Measurements from ENCODE around the gene AKAP11. TPM values are rescaled to one million over a fixed set of nuclear protein-coding genes. Genes with fewer than 3 reads are reported as not detected.

AKAP11 gene
- total and polyA plus RNA-seq, 2 of the 8 experiments (the other 6 are each of a cell fraction or from before 2014, with no cell fraction given): 4.5 to 21.9 TPM

GRCh38 chr13:42312817-42313431 is 41.0 kb downstream of the AKAP11 start:
- no peaks in the 10 kb centered on the region for H4K20me1 ChIP-seq (replicated peaks in 1 of 2; ENCODE audit: control insufficient read depth in 1 of 2, insufficient read depth in 2 of 2, low read length in 2 of 2)
- peaks cover 0 to 20% (median 5%) of the 10 kb centered on the region in 4 experiments; a peak in 5 of 8 replicates for H3K36me3 ChIP-seq (ENCODE audit: control insufficient read depth in 2 of 4, insufficient read depth in 4 of 4, low read length in 3 of 4)
- no peak overlapping the region for H3K56ac ChIP-seq (replicated peaks; ENCODE audit: insufficient read length, low read depth, low read length)
- no peak overlapping the region for H3K4me3 ChIP-seq (ENCODE audit: extremely low read depth in 1 of 4, insufficient read depth in 2 of 4, low read depth in 3 of 4, low read length in 4 of 4)
- no peak overlapping the region for H4K8ac ChIP-seq (ENCODE audit: extremely low read depth, insufficient read depth, low read length)
- H3K18ac ChIP-seq (ENCODE audit: extremely low read depth, low read length): no peak overlapping the region
- H4K5ac ChIP-seq (ENCODE audit: insufficient read length, low read depth, low read length): no peak overlapping the region
- H3K4me1 ChIP-seq (replicated peaks in 1 of 4; ENCODE audit: control insufficient read depth in 3 of 4, insufficient read depth in 4 of 4, low read length in 3 of 4): no peaks in the 10 kb centered on the region
- no peak overlapping the region for H3K23ac ChIP-seq (ENCODE audit: insufficient read length)
- H2BK12ac ChIP-seq (ENCODE audit: low read depth, low read length): no peak overlapping the region
- H2BK20ac ChIP-seq (ENCODE audit: low read length): no peak overlapping the region
- 83% methylated on average over 2 of the region's 2 CpGs; no CpG with 5 or more reads in 1 of the 2 experiments for WGBS, 2 experiments (ENCODE audit: extremely low coverage in 1 of 2, insufficient coverage in 1 of 2, insufficient read length in 1 of 2, insufficient replicate concordance in 2 of 2, low coverage in 1 of 2, low lambda C conversion rate in 2 of 2, missing lambda C conversion rate in 1 of 2)
- H3K79me1 ChIP-seq (ENCODE audit: low read depth, low read length): no peaks in the 10 kb centered on the region
- FAIRE-seq (no peak), DNase-seq (ENCODE audit: low read depth in 1 of 2, low spot score in 2 of 2) (no peak)
- H2BK5ac ChIP-seq (ENCODE audit: low read depth, low read length): no peak overlapping the region
- H2BK15ac ChIP-seq (ENCODE audit: low read length): no peak overlapping the region
- no peaks in the 10 kb centered on the region for H3K79me2 ChIP-seq (ENCODE audit: control insufficient read depth in 1 of 2, insufficient read depth in 2 of 2, low read length in 2 of 2)
- no peak overlapping the region for H3K27ac ChIP-seq (ENCODE audit: low read depth, low read length)
- H3K14ac ChIP-seq (ENCODE audit: insufficient read length): no peak overlapping the region
- H2BK120ac ChIP-seq (replicated peaks; ENCODE audit: low read depth, low read length): no peak overlapping the region
- H2AFZ ChIP-seq (ENCODE audit: low read length): no peak overlapping the region
- no peak overlapping the region for H4K91ac ChIP-seq (replicated peaks; ENCODE audit: insufficient read length, low read length)
- ChIA-PET POLR2A (ENCODE audit: partially characterized antibody) (no interaction called here), CTCF (ENCODE audit: partially characterized antibody) (no interaction called here)
- no peak overlapping the region for H3K4ac ChIP-seq (replicated peaks; ENCODE audit: insufficient read length, low read depth, low read length)
- TF ChIP-seq CBX8 (IDR thresholded peaks at IDR 0.05; ENCODE audit: borderline replicate concordance, low read depth, low read length) (no peak), JUND (IDR thresholded peaks at IDR 0.05; ENCODE audit: low read length) (no peak), ATF2 (IDR thresholded peaks at IDR 0.05; ENCODE audit: low read length) (no peak), CTBP2 (IDR thresholded peaks at IDR 0.05; ENCODE audit: borderline replicate concordance, insufficient read depth, insufficient read length, low read length) (no peak), FOSL1 (IDR thresholded peaks at IDR 0.05; ENCODE audit: insufficient read depth, low read depth, low read length) (no peak), CREB1 (IDR thresholded peaks at IDR 0.05) (no peak), HDAC2 (IDR thresholded peaks at IDR 0.05; ENCODE audit: borderline replicate concordance in 1 of 2, low read depth in 2 of 2, low read length in 2 of 2) (no peak), SIX5 (IDR thresholded peaks at IDR 0.05; ENCODE audit: low read depth, low read length) (no peak), GABPA (IDR thresholded peaks at IDR 0.05; ENCODE audit: borderline replicate concordance, insufficient read depth, low read length) (no peak), SUZ12 (IDR thresholded peaks at IDR 0.05; ENCODE audit: low read length) (no peak)
- no peak overlapping the region for H2AK5ac ChIP-seq (ENCODE audit: low read depth, low read length)
- H3K23me2 ChIP-seq (ENCODE audit: low read depth, low read length): no peaks in the 10 kb centered on the region
- H3K4me2 ChIP-seq (ENCODE audit: insufficient read depth in 1 of 2, low read depth in 2 of 2, low read length in 2 of 2): no peak overlapping the region
- H3K9me3 ChIP-seq (ENCODE audit: insufficient read depth in 2 of 2, low read depth in 1 of 2, low read length in 1 of 2): no peaks in the 10 kb centered on the region
- no peaks in the 10 kb centered on the region for H3K27me3 ChIP-seq (replicated peaks in 1 of 4; ENCODE audit: control insufficient read depth in 3 of 4, extremely low read depth in 1 of 4, insufficient read depth in 3 of 4, low read length in 3 of 4)
- no peak overlapping the region for H3K9ac ChIP-seq (replicated peaks in 1 of 4; ENCODE audit: extremely low read depth in 1 of 4, low read depth in 3 of 4, low read length in 3 of 4)
